Osteocyte (in vitro differentiated cells): ENCODE measurements around the gene SLC4A3. TPM values are rescaled to one million over a fixed set of nuclear protein-coding genes. Genes with fewer than 3 reads are reported as not detected.

ENCODE experiments used
- DNase-seq: peaks from one replicate; pipeline ENCODE4 v3.0.0; 2021; ENCODE audit warnings: mixed read lengths; ENCODE audit not compliant: unreplicated experiment; ENCODE audit errors: extremely low spot score
- H3K27ac Mint-ChIP-seq: one replicate; pipeline ENCODE4 v1.8.0; 2021; ENCODE audit warnings: mild to moderate bottlenecking, mixed read lengths; ENCODE audit not compliant: unreplicated experiment
- H3K27me3 Mint-ChIP-seq: one replicate; pipeline ENCODE4 v1.8.0; 2021; ENCODE audit warnings: mixed read lengths; ENCODE audit not compliant: unreplicated experiment
- H3K36me3 Mint-ChIP-seq: one replicate; pipeline ENCODE4 v1.8.0; 2021; ENCODE audit warnings: mixed read lengths; ENCODE audit not compliant: unreplicated experiment
- H3K4me1 Mint-ChIP-seq: one replicate; pipeline ENCODE4 v1.8.0; 2021; ENCODE audit warnings: mixed read lengths; ENCODE audit not compliant: unreplicated experiment
- H3K4me3 Mint-ChIP-seq: one replicate; pipeline ENCODE4 v1.8.0; 2021; ENCODE audit warnings: mild to moderate bottlenecking, moderate library complexity, mixed read lengths; ENCODE audit not compliant: unreplicated experiment
- H3K9me3 Mint-ChIP-seq: one replicate; pipeline ENCODE4 v1.8.0; 2021; ENCODE audit warnings: mixed read lengths; ENCODE audit not compliant: unreplicated experiment
- CTCF ChIP-seq: fragments of 200-600 bp; sonication (generic); IDR thresholded peaks from 2 replicates; pipeline ENCODE4 v1.5.0; 2021; ENCODE audit warnings: antibody characterized with exemption, mild to moderate bottlenecking, moderate library complexity
- total RNA-seq: library from RNA; stranded (reverse); gene quantifications from 2 replicates; pipeline ENCODE4 v1.2.1, GENCODE V29; 2021

The SLC4A3 gene
- total RNA-seq, 1 donor from 2014 or later: 11.6 TPM

GRCh38 chr2:219641390-219642068 lies 14.1 kb downstream of the SLC4A3 start:
- Mint-ChIP-seq H3K9me3 (no peaks in the 10 kb centered on the region), H3K4me1 (peaks cover 23% of the 10 kb centered on the region), H3K36me3 (no peaks in the 10 kb centered on the region), H3K27me3 (no peaks in the 10 kb centered on the region), H3K27ac (no peak overlapping the region), H3K4me3 (no peak overlapping the region)
- DNase-seq: no peak
- TF ChIP-seq CTCF: no peak

- Mint-ChIP-seq H3K27me3 (no peaks in the 10 kb centered on the region), H3K36me3 (no peaks in the 10 kb centered on the region), H3K4me3 (no peak overlapping the region), H3K4me1 (peaks cover 23% of the 10 kb centered on the region), H3K9me3 (no peaks in the 10 kb centered on the region), H3K27ac (no peak overlapping the region)
- DNase-seq: no peak
- TF ChIP-seq CTCF: no peak
Observed at GRCh38 chr2:219642069-219642454, 14.6 kb downstream of the SLC4A3 start.

GRCh38 chr2:219642465-219643083 lies 15.1 kb downstream of the SLC4A3 start:
- peaks cover 23% of the 10 kb centered on the region for H3K4me1 Mint-ChIP-seq
- no peaks in the 10 kb centered on the region for H3K36me3 Mint-ChIP-seq
- peak; percentile 99 for TF ChIP-seq CTCF
- H3K27ac Mint-ChIP-seq: no peak overlapping the region
- H3K9me3 Mint-ChIP-seq: no peaks in the 10 kb centered on the region
- no peak overlapping the region for H3K4me3 Mint-ChIP-seq
- peak; percentile 98 for DNase-seq
- no peaks in the 10 kb centered on the region for H3K27me3 Mint-ChIP-seq

- H3K27me3 Mint-ChIP-seq: no peaks in the 10 kb centered on the region
- DNase-seq: no peak
- H3K36me3 Mint-ChIP-seq: no peaks in the 10 kb centered on the region
- H3K27ac Mint-ChIP-seq: no peak overlapping the region
- H3K4me3 Mint-ChIP-seq: no peak overlapping the region
- peaks cover 23% of the 10 kb centered on the region for H3K4me1 Mint-ChIP-seq
- H3K9me3 Mint-ChIP-seq: no peaks in the 10 kb centered on the region
- TF ChIP-seq CTCF: no peak
Observed at GRCh38 chr2:219643084-219643473, 15.6 kb downstream of the SLC4A3 start.

GRCh38 chr2:219643788-219644398 lies 16.5 kb downstream of the SLC4A3 start:
- no peak for DNase-seq
- Mint-ChIP-seq H3K4me3 (no peak overlapping the region), H3K4me1 (peaks cover 23% of the 10 kb centered on the region), H3K9me3 (no peaks in the 10 kb centered on the region), H3K36me3 (no peaks in the 10 kb centered on the region), H3K27ac (no peak overlapping the region), H3K27me3 (no peaks in the 10 kb centered on the region)
- TF ChIP-seq CTCF: no peak
